Ascending aorta (tissue), 2 donors: ENCODE results near the gene KRT75. TPM values are rescaled to one million over a fixed set of nuclear protein-coding genes. Genes with fewer than 3 reads are reported as not detected.

Experiments
- DNase-seq, 2 donors: peaks; one replicate each; pipeline ENCODE4 v3.0.0-alpha.2; 2019; ENCODE audit warnings: low spot score in 2 of 2
- H3K27ac ChIP-seq, 2 donors: fragments of 200-600 bp; sonication (generic); one replicate each; pipeline ENCODE4 v1.5.1; 2016 to 2017; ENCODE audit warnings: mild to moderate bottlenecking in 1 of 2
- H3K27me3 ChIP-seq: fragments of 200-600 bp; sonication (generic); one replicate; pipeline ENCODE4 v1.5.1; 2017
- H3K36me3 ChIP-seq, 2 donors: fragments of 200-600 bp; sonication (generic); one replicate each; pipeline ENCODE4 v1.5.1; 2016
- H3K4me1 ChIP-seq, 2 donors: fragments of 200-600 bp; sonication (generic); one replicate each; pipeline ENCODE4 v1.5.1; 2016 to 2017; ENCODE audit warnings: mild to moderate bottlenecking in 1 of 2
- H3K4me3 ChIP-seq, 2 donors: fragments of 200-600 bp; sonication (generic); one replicate each; pipeline ENCODE4 v1.5.1; 2016 to 2017; ENCODE audit warnings: mild to moderate bottlenecking in 1 of 2
- H3K9me3 ChIP-seq, 2 donors: fragments of 200-600 bp; sonication (generic); one replicate each; pipeline ENCODE4 v1.5.1; 2016
- intact Hi-C: fragments of 100-400 bp; cut with DNase I; formaldehyde crosslinking; loops from one replicate; pipeline ENCODE4 v1.15.1; 2023
- total RNA-seq: library from RNA; depleted of rRNA; stranded (reverse); fragments of >200 nt; gene quantifications from one replicate; pipeline ENCODE4 v1.1.0, GENCODE V29; 2016
- TF ChIP-seq, protein P1 (sequence below), 3 experiments: fragments of 200-600 bp in 2 of 3; fragments of 450-650 bp in 1 of 3; sonication (generic) in 2 of 3; IDR thresholded peaks; one replicate each; pipeline ENCODE4 v1.5.1; 2016 to 2019; ENCODE audit warnings: antibody characterized with exemption in 3 of 3, mild to moderate bottlenecking in 1 of 3, moderate library complexity in 1 of 3

KRT75 gene
- total RNA-seq, 1 donor from 2014 or later: not detected

DNA sequence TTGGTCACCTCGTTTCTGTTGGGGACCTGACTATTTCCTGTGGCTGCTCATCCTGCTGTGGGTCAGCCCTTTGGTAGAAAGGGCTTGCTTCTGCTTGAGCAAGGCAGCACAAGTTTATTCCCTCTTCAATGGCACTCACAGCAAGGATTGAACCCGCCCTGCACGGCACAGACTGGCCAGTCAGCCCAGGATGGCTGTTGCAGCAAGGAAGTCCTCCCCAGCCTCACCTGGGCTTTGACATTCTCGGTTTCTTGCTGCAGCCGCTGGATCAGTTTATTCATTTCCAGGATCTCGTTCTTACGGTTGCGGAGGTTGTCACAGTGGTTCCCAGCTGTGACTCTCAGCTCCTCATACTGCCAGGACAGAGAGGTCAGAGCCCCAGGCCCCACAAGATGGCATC is 37.5 kb downstream of the KRT75 start:
- Histone ChIP-seq H3K27me3 (no peaks in the 10 kb centered on the region), H3K4me3 (no peak overlapping the region), H3K9me3 (no peaks in the 10 kb centered on the region), H3K36me3 (no peaks in the 10 kb centered on the region), H3K4me1 (no peaks in the 10 kb centered on the region), H3K27ac (no peak overlapping the region)
- intact Hi-C loops: no loop called here
- no peak for DNase-seq
- TF ChIP-seq, protein P1, sequence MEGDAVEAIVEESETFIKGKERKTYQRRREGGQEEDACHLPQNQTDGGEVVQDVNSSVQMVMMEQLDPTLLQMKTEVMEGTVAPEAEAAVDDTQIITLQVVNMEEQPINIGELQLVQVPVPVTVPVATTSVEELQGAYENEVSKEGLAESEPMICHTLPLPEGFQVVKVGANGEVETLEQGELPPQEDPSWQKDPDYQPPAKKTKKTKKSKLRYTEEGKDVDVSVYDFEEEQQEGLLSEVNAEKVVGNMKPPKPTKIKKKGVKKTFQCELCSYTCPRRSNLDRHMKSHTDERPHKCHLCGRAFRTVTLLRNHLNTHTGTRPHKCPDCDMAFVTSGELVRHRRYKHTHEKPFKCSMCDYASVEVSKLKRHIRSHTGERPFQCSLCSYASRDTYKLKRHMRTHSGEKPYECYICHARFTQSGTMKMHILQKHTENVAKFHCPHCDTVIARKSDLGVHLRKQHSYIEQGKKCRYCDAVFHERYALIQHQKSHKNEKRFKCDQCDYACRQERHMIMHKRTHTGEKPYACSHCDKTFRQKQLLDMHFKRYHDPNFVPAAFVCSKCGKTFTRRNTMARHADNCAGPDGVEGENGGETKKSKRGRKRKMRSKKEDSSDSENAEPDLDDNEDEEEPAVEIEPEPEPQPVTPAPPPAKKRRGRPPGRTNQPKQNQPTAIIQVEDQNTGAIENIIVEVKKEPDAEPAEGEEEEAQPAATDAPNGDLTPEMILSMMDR (IDR thresholded peaks at IDR 0.05): no peak

DNA sequence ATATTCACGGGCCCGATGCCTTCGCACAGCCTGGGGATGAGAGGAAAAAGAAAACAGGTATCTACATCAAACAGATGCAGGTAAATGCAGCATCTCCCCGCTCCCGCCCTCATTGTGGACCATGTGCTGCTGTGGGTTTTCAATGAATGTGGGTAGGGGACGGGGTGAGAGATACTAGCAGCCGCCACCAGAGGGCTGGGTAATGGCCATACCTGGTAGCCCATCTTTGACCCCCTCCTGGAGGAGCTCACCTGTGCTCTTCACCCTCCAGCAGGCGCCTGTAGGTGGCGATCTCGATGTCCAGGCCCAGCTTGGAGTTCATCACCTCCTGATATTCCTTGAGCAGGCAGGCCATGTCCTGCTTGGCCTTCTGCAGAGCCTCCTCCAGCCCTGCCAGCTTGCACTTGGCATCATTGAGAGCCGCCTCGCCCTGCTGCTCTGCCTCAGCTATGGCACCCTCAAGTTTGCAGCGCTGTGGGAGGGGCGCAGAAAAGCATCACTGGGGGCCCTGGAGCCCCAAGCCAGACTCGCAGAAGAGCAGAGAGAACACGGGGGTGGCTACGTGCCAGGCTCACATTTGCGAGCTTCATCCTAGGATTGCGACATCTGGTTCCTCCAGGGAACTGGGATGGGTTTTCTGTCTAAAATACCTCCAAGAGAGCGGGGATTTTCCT is 38.3 kb downstream of the KRT75 start:
- Histone ChIP-seq H3K36me3 (no peaks in the 10 kb centered on the region), H3K9me3 (no peaks in the 10 kb centered on the region), H3K4me1 (no peaks in the 10 kb centered on the region), H3K27me3 (no peaks in the 10 kb centered on the region), H3K4me3 (no peak overlapping the region), H3K27ac (no peak overlapping the region)
- DNase-seq: no peak
- TF ChIP-seq, protein P1 (IDR thresholded peaks at IDR 0.05): no peak
- intact Hi-C loops: no loop called here

DNA sequence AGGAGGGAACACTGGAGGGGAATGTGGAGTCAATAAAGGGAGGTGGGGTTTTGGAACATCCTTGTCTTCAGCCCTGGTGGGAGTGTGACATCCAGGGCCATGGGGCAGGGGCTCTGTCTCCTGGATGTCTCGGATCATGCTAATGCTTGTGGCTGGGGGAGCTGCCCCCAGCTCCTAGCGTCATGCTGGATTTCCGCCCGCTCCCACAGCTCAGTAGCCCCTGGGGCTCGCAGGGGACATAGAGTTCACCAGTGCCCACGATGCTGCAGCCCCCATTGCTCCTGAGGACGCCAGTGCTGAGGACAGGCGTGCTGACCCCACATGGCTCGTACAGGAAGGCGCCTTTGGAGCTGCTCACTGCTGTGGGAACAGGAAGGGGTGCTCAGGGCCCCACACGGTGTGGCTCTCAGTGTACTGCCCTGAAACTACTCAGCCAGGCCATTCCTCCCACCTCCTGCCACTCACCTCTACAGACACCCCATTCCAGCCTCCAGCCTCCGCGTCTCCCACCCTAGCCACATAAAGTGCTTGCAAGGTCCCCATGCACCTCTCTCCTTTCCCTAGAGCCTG is 39.2 kb downstream of the KRT75 start:
- intact Hi-C loops: no loop called here
- no peaks in the 10 kb centered on the region for H3K9me3 ChIP-seq
- no peak for DNase-seq
- H3K27ac ChIP-seq: no peak overlapping the region
- H3K27me3 ChIP-seq: no peaks in the 10 kb centered on the region
- TF ChIP-seq, protein P1 (IDR thresholded peaks at IDR 0.05): no peak
- no peak overlapping the region for H3K4me3 ChIP-seq
- H3K36me3 ChIP-seq: no peaks in the 10 kb centered on the region
- H3K4me1 ChIP-seq: no peaks in the 10 kb centered on the region

DNA sequence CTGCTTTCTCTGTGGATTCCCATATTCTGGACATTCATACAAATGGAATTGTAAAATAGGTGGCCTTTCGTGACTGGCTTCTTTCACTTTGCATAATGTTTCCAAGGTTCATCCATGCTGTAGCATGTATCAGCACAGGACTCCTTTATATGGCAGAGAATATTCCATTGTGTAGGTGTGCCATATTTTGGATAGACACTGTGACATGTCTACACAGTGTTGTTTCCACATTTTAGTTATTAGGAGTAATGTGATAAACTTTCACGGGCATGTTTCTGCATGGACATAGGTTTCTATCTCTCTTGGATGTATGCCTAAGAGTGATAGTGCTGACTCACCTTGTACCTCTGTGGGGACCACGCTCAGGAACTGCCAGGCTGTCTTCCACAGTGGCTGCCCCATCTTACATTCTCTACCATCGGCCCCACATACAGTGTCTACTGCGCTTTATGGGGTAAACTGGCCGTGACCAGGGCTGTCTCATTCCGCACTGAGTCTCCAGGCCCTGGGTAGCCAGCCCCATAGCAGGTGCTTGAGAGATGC is 41.6 kb downstream of the KRT75 start:
- no peaks in the 10 kb centered on the region for H3K4me1 ChIP-seq
- H3K9me3 ChIP-seq: no peaks in the 10 kb centered on the region
- H3K36me3 ChIP-seq: no peaks in the 10 kb centered on the region
- no peak overlapping the region for H3K4me3 ChIP-seq
- DNase-seq: no peak
- H3K27ac ChIP-seq: no peak overlapping the region
- TF ChIP-seq, protein P1 (IDR thresholded peaks at IDR 0.05): no peak
- H3K27me3 ChIP-seq: no peaks in the 10 kb centered on the region
- intact Hi-C loops: no loop called here

DNA sequence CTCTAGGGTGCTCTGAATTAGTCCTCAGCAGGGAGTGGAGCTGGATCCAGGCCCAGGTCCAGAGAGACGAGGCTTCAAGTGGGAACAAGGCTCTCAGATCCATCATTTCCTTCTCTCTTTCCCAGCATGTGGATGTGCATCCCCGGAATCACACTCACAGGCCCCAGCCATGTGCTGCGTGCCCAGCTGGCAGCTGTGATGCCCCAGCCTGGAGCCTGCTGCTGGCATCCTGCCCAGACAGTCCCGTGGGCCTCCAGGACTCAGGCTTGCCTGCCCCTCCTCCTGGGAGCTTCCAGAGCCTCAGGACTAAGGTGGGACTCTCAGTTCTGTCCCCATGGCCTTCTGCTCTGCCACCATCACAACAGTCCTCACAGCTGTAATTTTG is 42.6 kb downstream of the KRT75 start:
- no peak overlapping the region for H3K27ac ChIP-seq
- H3K27me3 ChIP-seq: no peaks in the 10 kb centered on the region
- intact Hi-C loops: no loop called here
- no peaks in the 10 kb centered on the region for H3K4me1 ChIP-seq
- TF ChIP-seq, protein P1 (IDR thresholded peaks at IDR 0.05): no peak
- no peak overlapping the region for H3K4me3 ChIP-seq
- H3K36me3 ChIP-seq: no peaks in the 10 kb centered on the region
- no peaks in the 10 kb centered on the region for H3K9me3 ChIP-seq
- DNase-seq: no peak
